CD4-positive, alpha-beta T cell (primary cell): ENCODE measurements around the gene SERTM1. TPM values are rescaled to one million over a fixed set of nuclear protein-coding genes. Genes with fewer than 3 reads are reported as not detected.

Experiments used
- ATAC-seq: fragments of 200-7000 bp; cut with Tn5 transposase; one replicate; pipeline ENCODE4 v1.10.0; 2022; ENCODE audit warnings: mild to moderate bottlenecking; ENCODE audit not compliant: poor library complexity
- CTCF ChIA-PET: fragments of 350-600 bp; sonication (Branson Sonifier 250); formaldehyde crosslinking; loops from one replicate; lab custom pipeline; 2021; ENCODE audit warnings: antibody characterized with exemption, inconsistent platforms; lab: Charles Lee
- POLR2A ChIA-PET: fragments of 350-600 bp; sonication (Branson Sonifier 250); formaldehyde crosslinking; loops from one replicate; lab custom pipeline; 2021; ENCODE audit warnings: antibody characterized with exemption, inconsistent platforms; lab: Charles Lee
- DNase-seq, 14 experiments: peaks; one replicate each; pipeline ENCODE4 v3.0.0-alpha.2; 2013 to 2020; ENCODE audit warnings: mixed read lengths in 2 of 14
- H3K27ac ChIP-seq, 2 donors: one replicate each; pipeline versions ENCODE4 v1.5.1 to v1.7.0; 2013; ENCODE audit warnings: low read length in 2 of 2, low read depth in 1 of 2, mild to moderate bottlenecking in 1 of 2
- H3K27me3 ChIP-seq, 2 experiments: 1 replicate in 1 of 2; 2 replicates in 1 of 2; pipeline versions ENCODE4 v1.6.1 to v1.7.0; 2013; ENCODE audit warnings: low read length in 2 of 2, control low read depth in 1 of 2, mild to moderate bottlenecking in 1 of 2, moderate library complexity in 1 of 2; ENCODE audit not compliant: insufficient read depth in 2 of 2, control insufficient read depth in 1 of 2
- H3K36me3 ChIP-seq: one replicate; pipeline ENCODE4 v1.6.1; 2013; ENCODE audit warnings: low read length, control low read depth; ENCODE audit not compliant: insufficient read depth
- H3K4me1 ChIP-seq: one replicate; pipeline ENCODE4 v1.6.1; 2013; ENCODE audit warnings: low read length, control low read depth; ENCODE audit not compliant: insufficient read depth
- H3K4me3 ChIP-seq: one replicate; pipeline ENCODE4 v1.5.1; 2013; ENCODE audit warnings: mild to moderate bottlenecking, low read length, moderate library complexity
- H3K9me3 ChIP-seq, 2 experiments: 1 replicate in 1 of 2; 2 replicates in 1 of 2; pipeline versions ENCODE4 v1.6.1 to v1.7.0; 2013; ENCODE audit warnings: low read length in 2 of 2, mild to moderate bottlenecking in 2 of 2, control low read depth in 1 of 2, moderate library complexity in 1 of 2; ENCODE audit not compliant: control insufficient read depth in 1 of 2, insufficient read depth in 1 of 2
- H3K27ac Mint-ChIP-seq: one replicate; pipeline ENCODE4 v1.8.0; 2020; ENCODE audit warnings: mixed read lengths
- H3K27me3 Mint-ChIP-seq: one replicate; pipeline ENCODE4 v1.8.0; 2021; ENCODE audit warnings: mixed read lengths
- H3K36me3 Mint-ChIP-seq: one replicate; pipeline ENCODE4 v1.8.0; 2021; ENCODE audit warnings: low read depth, mixed read lengths
- H3K4me1 Mint-ChIP-seq: one replicate; pipeline ENCODE4 v1.8.0; 2021; ENCODE audit warnings: low read depth, mixed read lengths
- H3K4me3 Mint-ChIP-seq: one replicate; pipeline ENCODE4 v1.8.0; 2020; ENCODE audit warnings: mild to moderate bottlenecking, mixed read lengths
- H3K9me3 Mint-ChIP-seq: one replicate; pipeline ENCODE4 v1.8.0; 2020; ENCODE audit warnings: mixed read lengths
- intact Hi-C, 2 experiments: fragments of 100-400 bp; cut with DNase I in 1 of 2; cut with micrococcal nuclease in 1 of 2; formaldehyde crosslinking; loops; one replicate each; pipeline versions ENCODE4 v1.15.1 to v1.9.0; 2023 to 2025; cut with DNase I, micrococcal nuclease
- total RNA-seq, 174 experiments: library from RNA in 2 of 174; stranded (reverse) in 2 of 174; gene quantifications; one replicate each; pipeline ENCODE4 v1.2.3 and lab custom pipeline; 2021 to 2026
- TF ChIP-seq, protein P1 (sequence below): fragments of 200-600 bp; IDR thresholded peaks from one replicate; pipeline ENCODE4 v1.8.0; 2022; ENCODE audit warnings: antibody characterized with exemption, mild to moderate bottlenecking

Gene SERTM1
- total RNA-seq, 2 experiments from 2014 or later = not detected

DNA sequence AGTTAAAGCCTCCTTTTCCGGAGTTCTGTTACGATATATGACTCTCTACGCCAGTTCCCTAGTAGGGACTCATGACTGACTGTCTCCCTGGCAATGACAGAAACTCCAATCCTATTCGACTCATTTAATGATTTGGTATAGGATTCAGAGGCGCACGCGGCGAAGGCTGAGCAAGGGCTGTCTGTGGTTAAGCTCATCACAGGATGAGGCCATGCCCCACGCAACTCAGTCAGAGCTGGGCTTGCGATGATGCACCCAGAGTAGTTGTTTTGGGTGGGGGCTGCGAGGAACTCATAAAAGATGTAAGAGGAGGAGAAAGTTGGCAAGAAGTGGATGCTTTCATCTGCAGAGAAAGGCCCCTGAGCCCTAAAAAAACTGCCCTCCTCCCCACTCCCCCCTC is 468 bp upstream of the SERTM1 start:
- ChIA-PET POLR2A (no interaction called here), CTCF (no interaction called here)
- H3K36me3 ChIP-seq = no peaks in the 10 kb centered on the region
- H3K27me3 ChIP-seq = peaks cover 15 to 21% of the 10 kb centered on the region in 2 experiments
- H3K9me3 Mint-ChIP-seq = no peaks in the 10 kb centered on the region
- peaks cover 60% of the 10 kb centered on the region for H3K27me3 Mint-ChIP-seq
- no peak overlapping the region for H3K27ac Mint-ChIP-seq
- no peaks in the 10 kb centered on the region for H3K36me3 Mint-ChIP-seq
- no peak overlapping the region for H3K4me3 ChIP-seq
- peaks cover 0 to 5% of the 10 kb centered on the region in 2 experiments for H3K9me3 ChIP-seq
- H3K4me3 Mint-ChIP-seq = no peak overlapping the region
- no peaks in the 10 kb centered on the region for H3K4me1 Mint-ChIP-seq
- TF ChIP-seq, protein P1, sequence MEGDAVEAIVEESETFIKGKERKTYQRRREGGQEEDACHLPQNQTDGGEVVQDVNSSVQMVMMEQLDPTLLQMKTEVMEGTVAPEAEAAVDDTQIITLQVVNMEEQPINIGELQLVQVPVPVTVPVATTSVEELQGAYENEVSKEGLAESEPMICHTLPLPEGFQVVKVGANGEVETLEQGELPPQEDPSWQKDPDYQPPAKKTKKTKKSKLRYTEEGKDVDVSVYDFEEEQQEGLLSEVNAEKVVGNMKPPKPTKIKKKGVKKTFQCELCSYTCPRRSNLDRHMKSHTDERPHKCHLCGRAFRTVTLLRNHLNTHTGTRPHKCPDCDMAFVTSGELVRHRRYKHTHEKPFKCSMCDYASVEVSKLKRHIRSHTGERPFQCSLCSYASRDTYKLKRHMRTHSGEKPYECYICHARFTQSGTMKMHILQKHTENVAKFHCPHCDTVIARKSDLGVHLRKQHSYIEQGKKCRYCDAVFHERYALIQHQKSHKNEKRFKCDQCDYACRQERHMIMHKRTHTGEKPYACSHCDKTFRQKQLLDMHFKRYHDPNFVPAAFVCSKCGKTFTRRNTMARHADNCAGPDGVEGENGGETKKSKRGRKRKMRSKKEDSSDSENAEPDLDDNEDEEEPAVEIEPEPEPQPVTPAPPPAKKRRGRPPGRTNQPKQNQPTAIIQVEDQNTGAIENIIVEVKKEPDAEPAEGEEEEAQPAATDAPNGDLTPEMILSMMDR = no peak
- ATAC-seq (no peak), DNase-seq (no peak)
- no peak overlapping the region for H3K27ac ChIP-seq
- intact Hi-C loops = no loop called here
- H3K4me1 ChIP-seq = no peaks in the 10 kb centered on the region

DNA sequence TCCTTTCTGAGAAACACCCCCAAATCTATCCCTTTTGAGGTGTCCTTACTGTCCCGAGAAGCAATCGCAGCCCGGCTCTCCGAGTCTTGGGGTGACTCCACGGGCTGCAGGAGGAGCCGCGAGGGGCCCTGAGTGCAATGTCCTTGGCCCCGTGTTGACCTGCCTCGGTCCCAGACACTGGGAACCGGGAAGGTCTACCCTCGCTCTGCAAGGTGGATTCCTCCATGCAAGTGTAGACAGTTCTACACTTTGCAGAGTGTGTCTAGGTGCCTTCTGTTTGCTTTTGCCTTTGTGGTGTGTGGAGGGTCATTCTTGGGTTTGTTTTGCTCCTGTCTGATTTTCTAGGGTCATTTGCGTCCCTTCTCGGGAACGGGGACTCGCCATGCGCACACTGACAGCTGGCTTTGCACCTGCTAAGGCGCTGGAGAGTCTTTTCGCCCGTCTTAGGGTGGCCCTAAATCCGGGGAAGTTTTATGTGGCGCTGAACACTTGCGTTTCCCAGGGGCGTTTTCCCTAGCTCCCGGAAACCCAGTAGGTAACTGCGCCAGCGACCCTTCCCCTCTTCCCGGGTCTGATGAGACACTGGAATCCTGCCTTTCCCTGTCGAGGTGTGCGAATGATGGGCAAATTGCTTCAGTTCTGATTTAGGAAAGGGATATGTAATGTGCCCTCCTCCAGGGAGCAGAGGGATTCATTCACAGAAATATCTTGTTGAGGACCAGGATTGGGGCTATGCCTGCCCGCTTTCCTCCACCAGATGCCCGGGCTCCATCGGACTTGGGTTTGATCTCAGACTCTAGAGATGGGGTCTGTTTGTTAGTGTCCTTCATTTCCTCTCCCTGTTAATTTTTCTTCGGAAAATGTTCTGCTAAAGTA is 755 bp downstream of the SERTM1 start:
- ChIA-PET CTCF (no interaction called here), POLR2A (no interaction called here)
- no peak overlapping the region for H3K4me3 Mint-ChIP-seq
- Histone ChIP-seq H3K9me3 (peaks cover 0 to 5% of the 10 kb centered on the region in 2 experiments), H3K4me1 (no peaks in the 10 kb centered on the region), H3K4me3 (no peak overlapping the region), H3K27ac (no peak overlapping the region), H3K36me3 (no peaks in the 10 kb centered on the region), H3K27me3 (peaks cover 15 to 21% of the 10 kb centered on the region in 2 experiments)
- no peaks in the 10 kb centered on the region for H3K9me3 Mint-ChIP-seq
- DNase-seq (no peak), ATAC-seq (no peak)
- intact Hi-C loops = no loop called here
- H3K4me1 Mint-ChIP-seq = no peaks in the 10 kb centered on the region
- H3K27ac Mint-ChIP-seq = no peak overlapping the region
- H3K36me3 Mint-ChIP-seq = no peaks in the 10 kb centered on the region
- peaks cover 64% of the 10 kb centered on the region for H3K27me3 Mint-ChIP-seq
- TF ChIP-seq, protein P1 = no peak

DNA sequence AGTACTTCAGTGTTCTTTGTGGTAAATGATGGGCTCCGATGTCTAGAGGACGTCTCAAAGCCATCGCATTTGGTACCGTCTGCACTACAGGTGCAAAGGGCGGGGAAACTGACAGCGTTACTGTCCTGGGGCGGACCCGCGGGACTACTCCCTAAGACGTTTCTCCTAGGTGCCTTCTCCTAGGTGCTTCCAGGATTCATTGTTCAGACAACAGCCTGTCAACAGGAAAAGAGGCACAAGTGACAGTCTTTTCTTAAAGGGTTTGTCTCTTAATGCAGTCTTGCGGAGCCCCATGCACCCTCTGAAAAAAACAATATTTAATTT is 1.4 kb downstream of the SERTM1 start:
- Mint-ChIP-seq H3K27me3 (peaks cover 62% of the 10 kb centered on the region), H3K36me3 (no peaks in the 10 kb centered on the region), H3K4me3 (no peak overlapping the region), H3K4me1 (no peaks in the 10 kb centered on the region), H3K9me3 (no peaks in the 10 kb centered on the region), H3K27ac (no peak overlapping the region)
- intact Hi-C loops = no loop called here
- ATAC-seq (no peak), DNase-seq (no peak)
- H3K27me3 ChIP-seq = peaks cover 15 to 21% of the 10 kb centered on the region in 2 experiments
- H3K27ac ChIP-seq = no peak overlapping the region
- TF ChIP-seq, protein P1 = no peak
- H3K4me3 ChIP-seq = no peak overlapping the region
- CTCF ChIA-PET = no interaction called here
- H3K9me3 ChIP-seq = peaks cover 0 to 5% of the 10 kb centered on the region in 2 experiments
- POLR2A ChIA-PET = no interaction called here
- H3K4me1 ChIP-seq = no peaks in the 10 kb centered on the region
- no peaks in the 10 kb centered on the region for H3K36me3 ChIP-seq
